Neural progenitor cell (in vitro differentiated cells): ENCODE results near the gene AGPS. TPM values are rescaled to one million over a fixed set of nuclear protein-coding genes. Genes with fewer than 3 reads are reported as not detected.

Source experiments
- DNase-seq: peaks from one replicate; pipeline ENCODE4 v3.0.0-alpha.2; 2016; ENCODE audit warnings: low spot score
- H2AFZ ChIP-seq: fragments of 200-600 bp; sonication (generic); replicated peaks from 2 replicates; pipeline ENCODE4 v1.6.1; 2016; ENCODE audit warnings: antibody characterized with exemption
- H3F3A ChIP-seq: fragments of 200-600 bp; sonication (generic); 2 replicates; pipeline ENCODE4 v1.6.1; 2016; ENCODE audit warnings: antibody characterized with exemption, low read depth
- H3K27ac ChIP-seq: fragments of 200-600 bp; sonication (generic); 2 replicates; pipeline ENCODE4 v1.5.1; 2016; ENCODE audit warnings: mild to moderate bottlenecking
- H3K27me3 ChIP-seq: fragments of 200-600 bp; sonication (generic); 2 replicates; pipeline ENCODE4 v1.6.1; 2016; ENCODE audit warnings: mild to moderate bottlenecking, moderate library complexity
- H3K36me3 ChIP-seq: fragments of 200-600 bp; sonication (generic); 2 replicates; pipeline ENCODE4 v1.5.1; 2016
- H3K4me1 ChIP-seq: fragments of 200-600 bp; sonication (generic); 2 replicates; pipeline ENCODE4 v1.6.1; 2016; ENCODE audit warnings: mixed run types
- H3K4me2 ChIP-seq: fragments of 200-600 bp; sonication (generic); 2 replicates; pipeline ENCODE4 v1.6.1; 2016
- H3K4me3 ChIP-seq: fragments of 200-600 bp; sonication (generic); 2 replicates; pipeline ENCODE4 v1.5.1; 2016
- H3K79me2 ChIP-seq: fragments of 200-600 bp; sonication (generic); 2 replicates; pipeline ENCODE4 v1.6.1; 2016; ENCODE audit warnings: low read depth
- H3K9ac ChIP-seq: fragments of 200-600 bp; sonication (generic); 2 replicates; pipeline ENCODE4 v1.6.1; 2016
- H3K9me3 ChIP-seq: fragments of 200-600 bp; sonication (generic); 2 replicates; pipeline ENCODE4 v1.5.1; 2016; ENCODE audit warnings: low read depth
- H4K20me1 ChIP-seq: fragments of 200-600 bp; sonication (generic); 2 replicates; pipeline ENCODE4 v1.6.1; 2016; ENCODE audit warnings: low read depth
- H3K27ac Mint-ChIP-seq: 3 replicates; pipeline ENCODE4 v1.8.0; 2021; ENCODE audit warnings: mixed read lengths
- H3K27me3 Mint-ChIP-seq: 2 replicates; pipeline ENCODE4 v1.8.0; 2022; ENCODE audit warnings: low read depth, mild to moderate bottlenecking, inconsistent platforms, moderate library complexity, mixed read lengths; ENCODE audit not compliant: insufficient read depth
- H3K36me3 Mint-ChIP-seq: 3 replicates; pipeline ENCODE4 v1.8.0; 2021; ENCODE audit warnings: mixed read lengths
- H3K4me1 Mint-ChIP-seq: 3 replicates; pipeline ENCODE4 v1.8.0; 2021; ENCODE audit warnings: mixed read lengths
- H3K4me3 Mint-ChIP-seq: 3 replicates; pipeline ENCODE4 v1.8.0; 2021; ENCODE audit warnings: mild to moderate bottlenecking, moderate library complexity, mixed read lengths
- H3K9me3 Mint-ChIP-seq: 3 replicates; pipeline ENCODE4 v1.8.0; 2020; ENCODE audit warnings: mixed read lengths
- EZH2 ChIP-seq: fragments of 200-600 bp; sonication (generic); IDR thresholded peaks from 2 replicates; pipeline ENCODE4 v1.6.1; 2017; ENCODE audit warnings: antibody characterized with exemption, mild to moderate bottlenecking, moderate library complexity
- EZH2phosphoT487 ChIP-seq: fragments of 200-600 bp; sonication (generic); IDR thresholded peaks from 2 replicates; pipeline ENCODE4 v1.6.1; 2017; ENCODE audit warnings: antibody characterized with exemption
- total RNA-seq: library from RNA; depleted of rRNA; stranded (reverse); fragments of >200 nt; gene quantifications from 2 replicates; pipeline ENCODE4 v1.2.3, GENCODE V29; 2015; ENCODE audit warnings: low replicate concordance
- TF ChIP-seq, protein P1 (sequence below): fragments of 200-600 bp; sonication (generic); IDR thresholded peaks from 2 replicates; pipeline ENCODE4 v1.5.1; 2017; ENCODE audit warnings: antibody characterized with exemption, mild to moderate bottlenecking

Gene AGPS
- total RNA-seq, 1 donor from 2014 or later: 63.5 TPM

DNA sequence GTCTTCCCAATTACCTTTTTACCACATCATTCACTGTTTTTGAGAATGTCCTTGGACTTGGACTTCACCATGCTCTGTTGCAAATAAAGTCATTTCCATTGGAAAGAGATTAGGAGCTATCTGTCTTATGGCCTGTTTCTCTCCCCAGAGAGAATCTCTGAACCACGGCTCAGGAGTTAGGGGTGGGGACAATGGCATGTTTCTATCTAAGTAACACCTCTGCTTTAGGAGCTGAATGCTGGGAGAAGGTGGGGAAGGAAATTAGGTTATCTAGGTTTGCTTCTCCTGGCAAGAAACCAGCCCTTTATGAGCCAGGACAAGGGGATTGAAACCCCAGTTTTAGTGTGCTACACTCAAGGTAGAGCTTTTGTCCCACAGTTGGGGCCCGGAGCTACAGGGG is 86.3 kb downstream of the AGPS start:
- no peaks in the 10 kb centered on the region for H3K4me1 ChIP-seq
- no peaks in the 10 kb centered on the region for H3K27me3 Mint-ChIP-seq
- no peak overlapping the region for H3K27ac Mint-ChIP-seq
- no peak for DNase-seq
- no peaks in the 10 kb centered on the region for H3K9me3 ChIP-seq
- H3K4me1 Mint-ChIP-seq: no peaks in the 10 kb centered on the region
- H3K4me2 ChIP-seq: no peak overlapping the region
- no peaks in the 10 kb centered on the region for H4K20me1 ChIP-seq
- no peak overlapping the region for H3K4me3 Mint-ChIP-seq
- H3F3A ChIP-seq: no peaks in the 10 kb centered on the region
- H3K27ac ChIP-seq: no peak overlapping the region
- H3K9me3 Mint-ChIP-seq: no peaks in the 10 kb centered on the region
- no peak overlapping the region for H3K9ac ChIP-seq
- no peak overlapping the region for H3K4me3 ChIP-seq
- H3K27me3 ChIP-seq: no peaks in the 10 kb centered on the region
- H2AFZ ChIP-seq: no peak overlapping the region
- peaks cover 8% of the 10 kb centered on the region for H3K36me3 Mint-ChIP-seq
- TF ChIP-seq, protein P1, sequence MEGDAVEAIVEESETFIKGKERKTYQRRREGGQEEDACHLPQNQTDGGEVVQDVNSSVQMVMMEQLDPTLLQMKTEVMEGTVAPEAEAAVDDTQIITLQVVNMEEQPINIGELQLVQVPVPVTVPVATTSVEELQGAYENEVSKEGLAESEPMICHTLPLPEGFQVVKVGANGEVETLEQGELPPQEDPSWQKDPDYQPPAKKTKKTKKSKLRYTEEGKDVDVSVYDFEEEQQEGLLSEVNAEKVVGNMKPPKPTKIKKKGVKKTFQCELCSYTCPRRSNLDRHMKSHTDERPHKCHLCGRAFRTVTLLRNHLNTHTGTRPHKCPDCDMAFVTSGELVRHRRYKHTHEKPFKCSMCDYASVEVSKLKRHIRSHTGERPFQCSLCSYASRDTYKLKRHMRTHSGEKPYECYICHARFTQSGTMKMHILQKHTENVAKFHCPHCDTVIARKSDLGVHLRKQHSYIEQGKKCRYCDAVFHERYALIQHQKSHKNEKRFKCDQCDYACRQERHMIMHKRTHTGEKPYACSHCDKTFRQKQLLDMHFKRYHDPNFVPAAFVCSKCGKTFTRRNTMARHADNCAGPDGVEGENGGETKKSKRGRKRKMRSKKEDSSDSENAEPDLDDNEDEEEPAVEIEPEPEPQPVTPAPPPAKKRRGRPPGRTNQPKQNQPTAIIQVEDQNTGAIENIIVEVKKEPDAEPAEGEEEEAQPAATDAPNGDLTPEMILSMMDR: no peak
- no peak for TF ChIP-seq EZH2
- no peak for TF ChIP-seq EZH2phosphoT487
- no peaks in the 10 kb centered on the region for H3K79me2 ChIP-seq
- H3K36me3 ChIP-seq: no peaks in the 10 kb centered on the region

DNA sequence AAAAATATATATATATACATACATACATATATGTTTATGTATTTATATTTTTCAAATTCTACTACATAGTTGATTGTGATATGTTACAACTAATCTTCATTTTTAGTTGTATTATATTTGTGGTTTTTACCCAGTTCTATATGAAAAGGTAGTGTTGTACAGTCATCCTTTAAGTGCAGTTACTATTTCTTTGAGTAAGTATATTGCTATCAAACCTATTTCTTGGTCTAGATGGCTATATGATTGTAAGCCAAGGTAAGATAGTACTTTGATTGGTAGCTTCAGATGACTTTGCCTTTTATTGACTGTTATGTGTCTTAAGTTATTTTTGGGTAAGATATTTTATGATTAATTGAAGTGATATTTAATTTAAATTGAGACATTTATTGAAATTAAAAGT is 89.6 kb downstream of the AGPS start:
- Mint-ChIP-seq H3K27me3 (peaks cover 2% of the 10 kb centered on the region), H3K4me1 (no peaks in the 10 kb centered on the region), H3K36me3 (peaks cover 6% of the 10 kb centered on the region), H3K9me3 (no peaks in the 10 kb centered on the region), H3K27ac (no peak overlapping the region), H3K4me3 (no peak overlapping the region)
- Histone ChIP-seq H3K79me2 (no peaks in the 10 kb centered on the region), H3F3A (no peaks in the 10 kb centered on the region), H2AFZ (no peak overlapping the region), H3K27ac (no peak overlapping the region), H3K27me3 (no peaks in the 10 kb centered on the region), H3K9me3 (no peaks in the 10 kb centered on the region), H3K4me2 (no peak overlapping the region), H4K20me1 (no peaks in the 10 kb centered on the region), H3K9ac (no peak overlapping the region), H3K4me3 (no peak overlapping the region), H3K4me1 (no peaks in the 10 kb centered on the region), H3K36me3 (no peaks in the 10 kb centered on the region)
- DNase-seq: no peak
- TF ChIP-seq EZH2 (no peak), EZH2phosphoT487 (no peak)
- TF ChIP-seq, protein P1: no peak

DNA sequence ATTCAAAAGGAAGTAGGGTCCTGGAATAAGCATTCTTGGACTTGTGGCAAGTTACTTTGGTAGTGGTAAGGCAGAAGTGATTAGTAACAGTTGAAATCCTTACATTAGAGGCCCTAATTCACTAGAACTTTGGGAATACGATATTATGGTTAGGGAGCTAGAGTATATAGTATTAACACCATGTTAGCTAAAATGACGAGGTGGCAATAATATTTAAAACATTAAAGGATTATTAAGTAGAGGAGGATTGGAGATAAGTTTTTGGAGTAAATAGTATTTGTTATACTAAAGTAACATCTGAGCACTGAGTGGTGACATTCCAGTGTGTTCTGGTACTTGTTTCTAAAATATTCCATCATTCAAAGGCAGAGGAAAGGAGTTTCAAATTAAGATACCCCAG is 91.0 kb downstream of the AGPS start:
- H3K4me2 ChIP-seq: no peak overlapping the region
- peaks cover 2% of the 10 kb centered on the region for H3K27me3 Mint-ChIP-seq
- no peaks in the 10 kb centered on the region for H3K9me3 Mint-ChIP-seq
- H3K36me3 Mint-ChIP-seq: no peaks in the 10 kb centered on the region
- no peak overlapping the region for H3K27ac ChIP-seq
- no peak for TF ChIP-seq EZH2
- TF ChIP-seq EZH2phosphoT487: no peak
- TF ChIP-seq, protein P1: no peak
- H3K4me1 Mint-ChIP-seq: no peaks in the 10 kb centered on the region
- no peak for DNase-seq
- no peak overlapping the region for H3K4me3 ChIP-seq
- peak overlapping the region; percentile 44 for H3K27ac Mint-ChIP-seq
- no peaks in the 10 kb centered on the region for H3K79me2 ChIP-seq
- no peak overlapping the region for H3K9ac ChIP-seq
- no peak overlapping the region for H2AFZ ChIP-seq
- no peaks in the 10 kb centered on the region for H3K9me3 ChIP-seq
- H3K36me3 ChIP-seq: no peaks in the 10 kb centered on the region
- no peaks in the 10 kb centered on the region for H4K20me1 ChIP-seq
- H3F3A ChIP-seq: no peaks in the 10 kb centered on the region
- H3K4me1 ChIP-seq: no peaks in the 10 kb centered on the region
- no peak overlapping the region for H3K4me3 Mint-ChIP-seq
- no peaks in the 10 kb centered on the region for H3K27me3 ChIP-seq
